Activated CD8-positive, alpha-beta T cell treated with anti-CD3 and anti-CD28 coated beads, Interleukin-2, amount 10 ng/mL, durations not matched to agents 7 days and 5 days (primary cell): ENCODE results near the gene NES. TPM values are rescaled to one million over a fixed set of nuclear protein-coding genes. Genes with fewer than 3 reads are reported as not detected.
A peak's percentile ranks its signal among the peaks of the same experiment; 100 is the strongest.

ENCODE experiments used
- ATAC-seq: fragments of 150-1000 bp; cut with Tn5 transposase; one replicate; pipeline ENCODE4 v1.10.0; 2021; ENCODE audit warnings: moderate library complexity
- CTCF ChIA-PET: fragments of 350-600 bp; sonication (Branson Sonifier 250); formaldehyde crosslinking; loops from one replicate; lab custom pipeline; 2021; ENCODE audit warnings: antibody characterized with exemption; lab: Charles Lee
- POLR2A ChIA-PET: fragments of 350-600 bp; sonication (Branson Sonifier 250); formaldehyde crosslinking; loops from one replicate; lab custom pipeline; 2021; ENCODE audit warnings: antibody characterized with exemption; lab: Charles Lee
- DNase-seq: peaks from one replicate; pipeline ENCODE4 v3.0.0-alpha.2; 2020
- H3K27ac Mint-ChIP-seq: one replicate; pipeline ENCODE4 v1.8.0; 2021; ENCODE audit warnings: mild to moderate bottlenecking, mixed read lengths
- H3K27me3 Mint-ChIP-seq: one replicate; pipeline ENCODE4 v1.8.0; 2021; ENCODE audit warnings: low read depth, mixed read lengths
- H3K36me3 Mint-ChIP-seq: one replicate; pipeline ENCODE4 v1.8.0; 2021; ENCODE audit warnings: low read depth, mixed read lengths
- H3K4me1 Mint-ChIP-seq: one replicate; pipeline ENCODE4 v1.8.0; 2021; ENCODE audit warnings: low read depth, mixed read lengths
- H3K4me3 Mint-ChIP-seq: one replicate; pipeline ENCODE4 v1.8.0; 2021; ENCODE audit warnings: mild to moderate bottlenecking, mixed read lengths
- H3K9me3 Mint-ChIP-seq: one replicate; pipeline ENCODE4 v1.8.0; 2022; ENCODE audit warnings: mixed read lengths; ENCODE audit not compliant: insufficient read depth
- total RNA-seq, 2 experiments: library from RNA; stranded (reverse); gene quantifications; one replicate each; pipeline ENCODE4 v1.2.3, GENCODE V29; 2021

NES gene
- total RNA-seq, 2 experiments from 2014 or later = not detected

DNA sequence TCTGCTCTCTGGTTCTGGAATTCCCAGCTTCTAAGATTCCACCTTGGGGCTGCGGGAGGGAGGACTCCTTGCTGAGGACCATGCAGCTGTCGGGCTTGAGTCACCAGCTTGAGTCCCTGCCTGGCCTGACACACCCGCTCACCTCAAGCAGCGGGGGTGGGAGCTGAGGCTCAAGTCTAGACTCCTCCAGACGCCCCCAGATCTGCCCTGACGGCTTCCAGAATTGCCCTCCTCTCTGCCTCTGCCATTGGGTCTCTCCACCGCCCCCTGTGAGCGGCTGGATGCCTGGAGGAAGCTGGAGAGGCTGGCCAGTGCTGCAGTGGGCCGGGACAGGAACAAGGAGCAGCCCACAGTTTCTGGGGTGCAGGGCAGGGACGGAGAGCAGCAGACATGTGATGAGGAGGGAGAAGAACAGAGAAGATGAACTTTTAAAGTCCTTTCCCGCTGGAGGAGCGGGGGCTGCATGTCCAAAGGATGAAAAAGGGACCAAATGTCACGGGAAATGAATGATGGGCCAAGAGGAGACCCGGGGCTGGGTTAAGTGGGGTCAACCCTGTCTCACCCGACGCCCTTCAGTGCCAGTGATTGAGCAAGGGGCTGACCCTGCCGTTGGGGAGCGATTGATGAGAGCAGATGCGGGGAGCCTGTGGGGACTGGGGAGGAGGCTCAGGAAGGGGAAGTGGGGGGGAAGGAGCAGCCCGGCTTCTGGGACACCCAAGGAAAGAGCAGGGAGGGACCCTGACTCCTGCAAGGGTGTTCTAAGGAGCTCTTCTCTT lies 14.6 kb upstream of the NES start:
- Mint-ChIP-seq H3K27me3 (peaks cover 53% of the 10 kb centered on the region), H3K36me3 (no peaks in the 10 kb centered on the region), H3K4me1 (peaks cover 29% of the 10 kb centered on the region), H3K4me3 (no peak overlapping the region), H3K27ac (peak overlapping the region; percentile 5), H3K9me3 (no peaks in the 10 kb centered on the region)
- CTCF ChIA-PET = interaction anchor here (1.0 to 19.7 kb wide), 7 partner anchors 13 to 184 kb away, joined by 3 to 543 read pairs (median 69); partner anchors contain the start of genes CRABP2, INSRR, ISG20L2 and METTL25B
- POLR2A ChIA-PET = interaction anchor here (0.9 kb wide), 1 partner anchor 100 kb away, joined by 3 read pairs; the partner anchor contains the start of gene NAXE
- DNase-seq = no peak
- ATAC-seq = no peak

DNA sequence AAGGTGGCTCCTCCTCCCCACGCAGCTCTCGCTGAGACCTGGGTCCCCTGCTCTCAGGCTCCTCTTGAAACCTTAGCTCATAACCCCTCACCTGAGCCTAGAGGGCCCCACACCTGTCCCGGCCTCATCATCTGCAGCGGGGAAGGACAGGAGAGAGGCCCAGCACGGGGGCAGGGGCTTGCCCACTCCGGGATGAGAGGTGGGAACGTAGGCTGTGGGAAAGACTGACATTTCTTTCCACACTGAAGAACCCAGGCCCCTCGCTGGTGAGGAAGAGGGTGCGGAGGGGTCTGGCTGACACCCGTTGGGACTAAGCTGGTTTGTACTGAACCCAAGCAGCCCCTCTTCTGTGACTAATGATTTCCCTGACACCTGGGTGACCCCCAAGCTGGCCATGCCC lies 14.0 kb upstream of the NES start:
- DNase-seq (no peak), ATAC-seq (no peak)
- Mint-ChIP-seq H3K9me3 (no peaks in the 10 kb centered on the region), H3K27ac (no peak overlapping the region), H3K4me3 (no peak overlapping the region), H3K27me3 (peaks cover 53% of the 10 kb centered on the region), H3K4me1 (peaks cover 29% of the 10 kb centered on the region), H3K36me3 (no peaks in the 10 kb centered on the region)
- POLR2A ChIA-PET = interaction anchor here (0.9 kb wide), 1 partner anchor 99 kb away, joined by 3 read pairs; the partner anchor contains the start of gene NAXE
- CTCF ChIA-PET = interaction anchor here (1.0 to 19.7 kb wide), 9 partner anchors 12 to 199 kb away, joined by 3 to 543 read pairs (median 67); partner anchors contain the start of genes CRABP2, INSRR, ISG20L2 and METTL25B

DNA sequence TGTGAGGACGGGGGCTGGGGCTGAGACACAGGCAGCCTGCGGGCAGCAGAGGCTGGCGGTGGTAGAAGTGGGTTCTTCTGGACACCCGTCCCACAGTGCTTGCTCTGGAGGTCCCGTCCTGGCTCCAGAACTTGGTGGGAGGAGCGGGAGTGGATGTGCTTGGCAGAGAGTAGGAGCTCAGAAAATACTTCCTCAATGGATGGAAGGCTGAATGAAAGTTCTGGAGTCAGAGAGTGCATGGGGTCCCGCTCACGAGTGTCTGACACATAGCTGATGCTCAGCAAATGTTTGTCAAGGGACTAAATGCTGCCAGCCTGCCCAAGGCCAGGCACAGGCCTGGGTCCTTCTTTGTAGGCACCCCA lies 13.4 kb upstream of the NES start:
- H3K27ac Mint-ChIP-seq = no peak overlapping the region
- ChIA-PET CTCF (interaction anchor here (0.9 to 19.7 kb wide), 20 partner anchors 12 to 245 kb away, joined by 3 to 543 read pairs (median 10); partner anchors contain the start of genes CRABP2, INSRR, ISG20L2 and METTL25B), POLR2A (interaction anchor here (0.7 to 2.1 kb wide), 5 partner anchors 11 to 99 kb away, joined by 3 to 16 read pairs (median 5); partner anchors contain the start of gene NAXE)
- no peak overlapping the region for H3K4me3 Mint-ChIP-seq
- ATAC-seq (no peak), DNase-seq (no peak)
- peaks cover 29% of the 10 kb centered on the region for H3K4me1 Mint-ChIP-seq
- H3K36me3 Mint-ChIP-seq = no peaks in the 10 kb centered on the region
- no peaks in the 10 kb centered on the region for H3K9me3 Mint-ChIP-seq
- H3K27me3 Mint-ChIP-seq = peaks cover 54% of the 10 kb centered on the region

DNA sequence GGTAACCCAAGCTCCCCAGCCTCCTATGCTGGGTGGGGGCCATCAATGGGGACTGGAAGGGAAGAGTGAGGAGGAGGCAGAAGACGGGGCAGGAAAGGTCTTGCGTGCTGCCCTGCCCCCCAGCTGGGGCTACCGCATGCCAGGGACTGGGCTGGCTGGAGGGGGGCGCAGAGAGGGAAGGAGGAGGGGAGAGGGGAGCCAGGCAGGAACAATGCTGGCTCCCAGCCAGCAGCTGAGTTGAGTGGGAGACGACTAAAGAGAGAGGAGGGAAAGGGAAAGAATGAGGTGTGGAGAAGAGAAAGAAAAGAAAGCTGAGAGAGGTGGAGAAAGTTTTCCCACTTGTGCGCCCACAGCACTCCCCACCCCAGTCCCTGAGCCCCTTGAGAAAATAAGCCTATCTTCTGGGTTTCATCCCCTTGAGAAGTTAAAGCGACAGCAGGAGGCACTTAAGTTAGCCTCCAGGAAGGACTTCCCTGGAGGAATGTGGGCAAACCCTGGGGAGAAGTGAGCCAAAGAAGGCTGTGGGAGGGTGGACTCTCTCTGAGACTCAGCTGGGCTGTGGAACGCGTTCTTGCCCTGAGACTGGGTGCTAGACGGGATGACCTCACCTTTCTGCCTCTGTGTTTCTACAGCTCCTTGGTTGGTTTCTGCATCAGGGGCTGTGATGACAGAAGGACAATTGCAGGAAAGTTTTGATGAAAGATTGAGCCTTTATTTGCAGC lies 12.9 kb upstream of the NES start:
- ATAC-seq = no peak
- Mint-ChIP-seq H3K27ac (no peak overlapping the region), H3K27me3 (peaks cover 57% of the 10 kb centered on the region), H3K36me3 (no peaks in the 10 kb centered on the region), H3K9me3 (no peaks in the 10 kb centered on the region), H3K4me1 (peaks cover 29% of the 10 kb centered on the region), H3K4me3 (no peak overlapping the region)
- CTCF ChIA-PET = interaction anchor here (0.6 to 19.7 kb wide), 48 partner anchors 11 to 445 kb away, joined by 3 to 543 read pairs (median 4); partner anchors contain the start of genes CRABP2, INSRR, ISG20L2 and METTL25B
- no peak for DNase-seq
- POLR2A ChIA-PET = interaction anchor here (0.7 to 2.1 kb wide), 5 partner anchors 11 to 66 kb away, joined by 3 to 16 read pairs (median 5); partner anchors contain the start of genes ISG20L2 and METTL25B

DNA sequence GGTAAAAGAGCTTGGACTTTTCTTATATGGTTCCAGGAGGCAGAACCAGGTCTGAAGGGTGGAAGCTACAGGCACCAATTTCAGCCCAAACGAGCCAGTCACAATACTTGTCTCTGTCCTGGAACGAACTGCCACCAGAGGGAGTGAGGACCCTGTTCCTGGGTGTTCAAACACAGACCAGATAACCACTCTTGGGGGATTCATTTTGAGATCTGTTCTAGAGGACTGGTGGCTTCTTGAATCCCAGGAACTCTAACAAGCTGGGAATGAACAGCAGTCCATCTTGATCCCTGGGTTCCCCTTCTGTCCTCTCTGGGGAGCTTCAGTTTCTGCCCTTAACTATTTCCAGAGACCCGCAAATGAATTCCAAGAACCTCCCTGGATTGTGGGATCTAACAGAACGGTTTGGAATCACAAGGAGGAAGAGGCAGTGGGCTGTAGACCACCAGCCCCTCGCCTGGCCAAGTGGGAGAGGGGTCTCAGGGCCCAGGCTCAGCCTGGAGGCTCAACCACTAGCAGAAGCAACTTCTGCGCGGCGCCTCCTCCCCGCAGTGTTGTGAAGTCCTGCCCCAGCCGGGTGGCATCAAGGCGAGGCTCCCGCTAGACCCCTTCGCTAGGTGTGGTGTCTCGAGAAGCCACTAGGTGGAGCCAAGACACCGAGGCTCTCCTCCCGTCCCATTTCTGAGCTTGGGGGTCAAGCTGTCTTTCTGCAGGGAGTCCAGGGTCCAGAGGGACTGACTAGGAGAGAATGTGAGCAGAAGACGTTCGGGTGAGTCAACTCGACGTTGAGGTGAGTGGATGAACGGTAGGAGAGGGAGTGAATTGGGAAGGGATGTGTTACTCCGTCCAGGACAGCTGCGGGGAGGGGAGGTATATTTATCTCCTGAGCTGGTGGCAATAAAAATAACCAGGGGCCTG lies 12.1 kb upstream of the NES start:
- no peak overlapping the region for H3K4me3 Mint-ChIP-seq
- H3K4me1 Mint-ChIP-seq = peaks cover 36% of the 10 kb centered on the region
- H3K27ac Mint-ChIP-seq = no peak overlapping the region
- H3K9me3 Mint-ChIP-seq = no peaks in the 10 kb centered on the region
- H3K27me3 Mint-ChIP-seq = peaks cover 55% of the 10 kb centered on the region
- POLR2A ChIA-PET = interaction anchor here (0.7 to 2.1 kb wide), 5 partner anchors 12 to 171 kb away, joined by 3 to 16 read pairs (median 5); partner anchors contain the start of genes ISG20L2 and METTL25B
- CTCF ChIA-PET = interaction anchor here (0.6 to 19.7 kb wide), 53 partner anchors 10 to 446 kb away, joined by 3 to 543 read pairs (median 4); partner anchors contain the start of genes CRABP2, INSRR, ISG20L2 and METTL25B
- no peaks in the 10 kb centered on the region for H3K36me3 Mint-ChIP-seq
- ATAC-seq (peak; percentile 97), DNase-seq (peak; percentile 83)

DNA sequence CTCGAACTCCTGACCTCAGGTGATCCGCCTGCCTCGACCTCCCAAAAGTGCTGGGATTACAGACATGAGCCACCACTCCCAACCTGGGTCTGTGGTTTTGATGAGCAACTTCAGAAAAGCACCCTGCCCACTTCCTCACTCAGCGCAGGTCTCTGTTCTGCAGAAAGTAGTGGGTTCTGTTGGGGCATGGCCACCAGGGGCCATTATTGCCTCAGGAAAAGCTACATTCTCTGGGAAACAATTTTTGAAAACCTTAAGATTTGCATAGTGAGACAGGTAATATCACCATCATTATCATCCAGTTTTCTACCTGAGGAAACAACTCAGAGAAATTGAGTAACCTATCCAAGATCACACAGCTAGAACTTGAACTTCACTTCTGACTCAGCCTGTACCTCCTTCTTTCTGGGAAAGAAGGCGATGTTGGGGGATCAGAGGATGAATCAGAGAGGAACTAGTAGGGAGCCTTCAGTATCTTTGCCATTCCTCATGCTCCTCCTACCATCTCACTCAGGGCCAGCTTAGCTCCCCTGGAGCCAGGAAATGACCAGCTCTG lies 7.1 kb upstream of the NES start:
- no peaks in the 10 kb centered on the region for H3K9me3 Mint-ChIP-seq
- H3K27ac Mint-ChIP-seq = peak overlapping the region; percentile 25
- DNase-seq (peak; percentile 66), ATAC-seq (peak; percentile 80)
- H3K4me1 Mint-ChIP-seq = peaks cover 21% of the 10 kb centered on the region
- CTCF ChIA-PET = interaction anchor here (0.6 to 19.7 kb wide), 15 partner anchors 9 to 733 kb away, joined by 3 to 543 read pairs (median 6); partner anchors contain the start of genes CRABP2, ISG20L2 and METTL25B
- no peak overlapping the region for H3K4me3 Mint-ChIP-seq
- no peaks in the 10 kb centered on the region for H3K36me3 Mint-ChIP-seq
- POLR2A ChIA-PET = no interaction called here
- peaks cover 41% of the 10 kb centered on the region for H3K27me3 Mint-ChIP-seq

DNA sequence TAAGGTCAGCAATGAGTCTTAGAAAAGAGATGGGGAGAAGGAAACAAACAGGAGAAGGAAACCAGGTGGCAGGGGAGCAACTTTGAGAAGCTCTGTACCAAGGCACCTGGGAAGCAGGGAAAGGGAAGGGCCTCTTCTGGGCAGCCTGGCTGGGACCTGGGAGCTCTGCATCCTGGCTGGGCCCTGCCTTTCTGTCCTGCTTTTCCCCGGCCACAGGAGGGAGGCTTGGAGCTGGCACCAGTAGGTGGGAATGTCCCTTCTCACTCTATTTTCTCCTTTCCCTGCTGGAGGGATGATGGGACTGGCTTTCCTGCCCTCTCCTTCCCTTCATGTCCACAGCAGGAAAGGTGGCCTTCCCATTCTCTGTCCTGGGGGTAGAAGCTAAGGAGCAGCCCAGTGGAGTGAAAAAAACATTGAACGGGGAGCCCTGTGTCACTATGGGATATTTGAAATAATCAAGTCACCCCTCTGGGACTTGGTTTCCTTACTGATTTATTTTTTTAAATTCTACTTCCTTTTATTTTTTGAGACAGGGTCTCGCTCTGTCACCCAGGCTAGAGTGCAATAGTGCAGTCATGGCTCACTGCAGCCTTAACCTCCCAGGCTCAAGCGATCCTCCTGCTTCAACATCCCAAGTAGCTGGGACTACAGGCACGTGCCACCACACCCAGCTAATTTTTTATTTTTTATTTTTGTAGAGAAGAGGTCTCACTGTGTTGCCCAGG lies 5.1 kb upstream of the NES start:
- Mint-ChIP-seq H3K27ac (no peak overlapping the region), H3K36me3 (no peaks in the 10 kb centered on the region), H3K4me1 (peaks cover 31% of the 10 kb centered on the region), H3K4me3 (no peak overlapping the region), H3K9me3 (no peaks in the 10 kb centered on the region), H3K27me3 (peaks cover 46% of the 10 kb centered on the region)
- ATAC-seq (no peak), DNase-seq (no peak)
- POLR2A ChIA-PET = interaction anchor here (1.6 kb wide), 1 partner anchor 46 kb away, joined by 5 read pairs; the partner anchor contains the start of genes ISG20L2 and METTL25B
- CTCF ChIA-PET = interaction anchor here (0.7 to 19.7 kb wide), 5 partner anchors 8 to 55 kb away, joined by 3 to 543 read pairs (median 69); partner anchors contain the start of genes ISG20L2 and METTL25B

DNA sequence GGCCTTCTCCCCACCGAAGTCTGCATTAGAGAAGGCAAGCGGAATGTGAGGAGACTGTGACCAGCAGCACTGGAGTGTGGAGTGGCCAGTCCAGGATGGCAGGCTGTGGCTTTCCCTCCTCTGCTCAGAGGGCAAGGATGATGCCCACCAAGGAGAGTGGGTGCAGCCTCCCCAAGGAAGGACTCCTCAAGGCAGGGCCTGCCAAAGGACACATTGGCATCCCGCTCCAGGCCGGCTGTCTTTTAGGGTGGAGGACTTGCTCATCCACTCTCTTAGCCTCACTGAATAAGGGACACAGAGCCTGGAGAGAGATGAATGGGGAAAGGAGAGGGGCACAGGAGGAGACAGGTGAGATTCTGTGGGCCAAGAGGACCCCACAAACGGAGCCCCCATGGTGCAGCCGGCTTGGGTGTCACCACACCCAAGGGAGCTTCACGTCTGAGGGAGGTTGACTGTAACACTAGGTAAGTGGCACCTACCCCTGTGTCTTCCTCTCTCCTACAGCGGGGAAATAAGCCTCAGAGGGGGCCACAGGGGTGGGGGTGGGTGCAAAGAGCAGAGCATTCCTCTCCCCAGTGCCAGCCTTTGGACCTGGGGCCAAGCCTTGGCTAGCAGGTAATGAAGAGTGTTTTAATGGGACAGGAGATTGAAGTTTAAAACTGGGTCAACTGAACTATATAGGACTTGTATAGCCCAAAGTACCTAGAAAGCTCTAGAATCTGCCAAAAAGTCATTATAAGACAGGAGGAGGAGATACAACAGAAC lies 4.2 kb upstream of the NES start:
- ATAC-seq (no peak), DNase-seq (no peak)
- no peak overlapping the region for H3K27ac Mint-ChIP-seq
- CTCF ChIA-PET = interaction anchor here (0.7 to 19.7 kb wide), 7 partner anchors 9 to 210 kb away, joined by 3 to 543 read pairs (median 21); partner anchors contain the start of genes ISG20L2 and METTL25B
- no peak overlapping the region for H3K4me3 Mint-ChIP-seq
- no peaks in the 10 kb centered on the region for H3K9me3 Mint-ChIP-seq
- peaks cover 35% of the 10 kb centered on the region for H3K4me1 Mint-ChIP-seq
- H3K27me3 Mint-ChIP-seq = peaks cover 50% of the 10 kb centered on the region
- POLR2A ChIA-PET = interaction anchor here (1.6 kb wide), 1 partner anchor 47 kb away, joined by 5 read pairs; the partner anchor contains the start of genes ISG20L2 and METTL25B
- H3K36me3 Mint-ChIP-seq = no peaks in the 10 kb centered on the region

DNA sequence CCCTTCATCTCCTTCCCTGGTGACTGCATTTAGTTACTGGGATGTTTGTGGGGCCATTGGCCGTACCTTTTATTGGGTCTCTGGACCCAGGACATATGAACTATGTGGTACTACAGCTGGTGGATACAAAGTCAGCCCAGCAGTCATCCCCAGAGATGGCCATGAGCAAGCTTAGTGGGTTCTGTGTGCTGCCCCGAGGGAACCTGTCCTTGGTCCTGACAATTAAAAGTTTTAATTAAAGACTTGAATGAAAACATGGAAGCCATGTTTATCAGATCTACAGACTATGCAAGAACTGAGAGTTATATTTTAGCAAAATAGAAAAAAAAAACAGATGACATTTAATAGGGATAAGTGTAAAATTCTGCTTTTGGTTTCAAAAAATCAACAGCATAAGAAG lies 2.8 kb upstream of the NES start:
- peaks cover 58% of the 10 kb centered on the region for H3K27me3 Mint-ChIP-seq
- ATAC-seq = no peak
- H3K27ac Mint-ChIP-seq = no peak overlapping the region
- no peaks in the 10 kb centered on the region for H3K36me3 Mint-ChIP-seq
- H3K4me1 Mint-ChIP-seq = peaks cover 35% of the 10 kb centered on the region
- no peak for DNase-seq
- ChIA-PET POLR2A (interaction anchor here (0.6 kb wide), 1 partner anchor 27 kb away, joined by 3 read pairs; no protein-coding TSS in a partner anchor), CTCF (interaction anchor here (0.6 to 19.7 kb wide), 7 partner anchors 10 to 211 kb away, joined by 3 to 543 read pairs (median 35); partner anchors contain the start of genes CRABP2, ISG20L2 and METTL25B)
- H3K9me3 Mint-ChIP-seq = no peaks in the 10 kb centered on the region
- no peak overlapping the region for H3K4me3 Mint-ChIP-seq
